Endothelial cell (in vitro differentiated cells): ENCODE data around the gene EIF4E. TPM values are rescaled to one million over a fixed set of nuclear protein-coding genes. Genes with fewer than 3 reads are reported as not detected.
"Not testable (repeated sequence)": the region's sequence is repeated elsewhere in the genome, so short reads cannot be mapped to it uniquely, and the experiment has no call there.

Source experiments
- DNase-seq: peaks from one replicate; pipeline ENCODE4 v3.0.0; 2021; ENCODE audit warnings: low spot score
- H3K27ac Mint-ChIP-seq: one replicate; pipeline ENCODE4 v1.8.0; 2021; ENCODE audit warnings: mixed read lengths, inconsistent platforms; ENCODE audit not compliant: unreplicated experiment
- H3K27me3 Mint-ChIP-seq: one replicate; pipeline ENCODE4 v1.8.0; 2021; ENCODE audit warnings: mild to moderate bottlenecking, moderate library complexity, mixed read lengths, inconsistent platforms; ENCODE audit not compliant: unreplicated experiment
- H3K36me3 Mint-ChIP-seq: one replicate; pipeline ENCODE4 v1.8.0; 2021; ENCODE audit warnings: mild to moderate bottlenecking, low read depth, mixed read lengths, inconsistent platforms; ENCODE audit not compliant: unreplicated experiment
- H3K4me1 Mint-ChIP-seq: one replicate; pipeline ENCODE4 v1.8.0; 2021; ENCODE audit warnings: mild to moderate bottlenecking, mixed read lengths, inconsistent platforms; ENCODE audit not compliant: unreplicated experiment
- H3K4me3 Mint-ChIP-seq: one replicate; pipeline ENCODE4 v1.8.0; 2021; ENCODE audit warnings: mild to moderate bottlenecking, mixed read lengths, inconsistent platforms; ENCODE audit not compliant: unreplicated experiment
- H3K9me3 Mint-ChIP-seq: one replicate; pipeline ENCODE4 v1.8.0; 2021; ENCODE audit warnings: mixed read lengths, inconsistent platforms; ENCODE audit not compliant: unreplicated experiment
- CTCF ChIP-seq: fragments of 200-600 bp; sonication (generic); IDR thresholded peaks from one replicate; pipeline ENCODE4 v1.5.0; 2021; ENCODE audit warnings: antibody characterized with exemption; ENCODE audit not compliant: unreplicated experiment
- total RNA-seq: library from RNA; stranded (reverse); fragmentation: NEBNext Ultra II Directional; extraction: Animal tissue kit (Norgen Biotek cat#: 25700); gene quantifications from one replicate; pipeline ENCODE4 v1.2.1, GENCODE V29; 2021; ENCODE audit not compliant: unreplicated experiment

The EIF4E gene
- total RNA-seq, 1 donor from 2014 or later, result 78.9 TPM

GRCh38 chr4:98833384-98833783, 95.5 kb downstream of the EIF4E start:
- H3K4me1 Mint-ChIP-seq, result no peaks in the 10 kb centered on the region
- H3K36me3 Mint-ChIP-seq, result no peaks in the 10 kb centered on the region
- H3K4me3 Mint-ChIP-seq, result no peak overlapping the region
- peaks cover 1% of the 10 kb centered on the region for H3K27me3 Mint-ChIP-seq
- no peak for DNase-seq
- no peaks in the 10 kb centered on the region for H3K9me3 Mint-ChIP-seq
- H3K27ac Mint-ChIP-seq, result no peak overlapping the region
- no peak for TF ChIP-seq CTCF

GRCh38 chr4:98831036-98831435, 97.9 kb downstream of the EIF4E start:
- not testable (repeated sequence) for H3K27me3 Mint-ChIP-seq, H3K36me3 Mint-ChIP-seq, H3K4me3 Mint-ChIP-seq, DNase-seq, H3K9me3 Mint-ChIP-seq, H3K4me1 Mint-ChIP-seq, H3K27ac Mint-ChIP-seq

Other genes with a start within 250 kb of the EIF4E start
- 31.4 TPM for gene METAP1, start 66.6 kb upstream of the EIF4E start, total RNA-seq
- 126 TPM for gene ADH5, start 159.7 kb upstream of the EIF4E start, total RNA-seq
- gene ADH4, start 215.2 kb upstream of the EIF4E start, total RNA-seq, result not detected